Osteocyte (in vitro differentiated cells): ENCODE data around the gene WDR18. TPM values are rescaled to one million over a fixed set of nuclear protein-coding genes. Genes with fewer than 3 reads are reported as not detected.

ENCODE experiments used
- DNase-seq: peaks from one replicate; pipeline ENCODE4 v3.0.0; 2021; ENCODE audit warnings: mixed read lengths; ENCODE audit not compliant: unreplicated experiment; ENCODE audit errors: extremely low spot score
- H3K27ac Mint-ChIP-seq: one replicate; pipeline ENCODE4 v1.8.0; 2021; ENCODE audit warnings: mild to moderate bottlenecking, mixed read lengths; ENCODE audit not compliant: unreplicated experiment
- H3K27me3 Mint-ChIP-seq: one replicate; pipeline ENCODE4 v1.8.0; 2021; ENCODE audit warnings: mixed read lengths; ENCODE audit not compliant: unreplicated experiment
- H3K36me3 Mint-ChIP-seq: one replicate; pipeline ENCODE4 v1.8.0; 2021; ENCODE audit warnings: mixed read lengths; ENCODE audit not compliant: unreplicated experiment
- H3K4me1 Mint-ChIP-seq: one replicate; pipeline ENCODE4 v1.8.0; 2021; ENCODE audit warnings: mixed read lengths; ENCODE audit not compliant: unreplicated experiment
- H3K4me3 Mint-ChIP-seq: one replicate; pipeline ENCODE4 v1.8.0; 2021; ENCODE audit warnings: mild to moderate bottlenecking, moderate library complexity, mixed read lengths; ENCODE audit not compliant: unreplicated experiment
- H3K9me3 Mint-ChIP-seq: one replicate; pipeline ENCODE4 v1.8.0; 2021; ENCODE audit warnings: mixed read lengths; ENCODE audit not compliant: unreplicated experiment
- total RNA-seq: library from RNA; stranded (reverse); gene quantifications from 2 replicates; pipeline ENCODE4 v1.2.1, GENCODE V29; 2021
- TF ChIP-seq, protein P1 (sequence below): fragments of 200-600 bp; sonication (generic); IDR thresholded peaks from 2 replicates; pipeline ENCODE4 v1.5.0; 2021; ENCODE audit warnings: antibody characterized with exemption, mild to moderate bottlenecking, moderate library complexity

Gene WDR18
- total RNA-seq, 1 donor from 2014 or later = 61.2 TPM

DNA sequence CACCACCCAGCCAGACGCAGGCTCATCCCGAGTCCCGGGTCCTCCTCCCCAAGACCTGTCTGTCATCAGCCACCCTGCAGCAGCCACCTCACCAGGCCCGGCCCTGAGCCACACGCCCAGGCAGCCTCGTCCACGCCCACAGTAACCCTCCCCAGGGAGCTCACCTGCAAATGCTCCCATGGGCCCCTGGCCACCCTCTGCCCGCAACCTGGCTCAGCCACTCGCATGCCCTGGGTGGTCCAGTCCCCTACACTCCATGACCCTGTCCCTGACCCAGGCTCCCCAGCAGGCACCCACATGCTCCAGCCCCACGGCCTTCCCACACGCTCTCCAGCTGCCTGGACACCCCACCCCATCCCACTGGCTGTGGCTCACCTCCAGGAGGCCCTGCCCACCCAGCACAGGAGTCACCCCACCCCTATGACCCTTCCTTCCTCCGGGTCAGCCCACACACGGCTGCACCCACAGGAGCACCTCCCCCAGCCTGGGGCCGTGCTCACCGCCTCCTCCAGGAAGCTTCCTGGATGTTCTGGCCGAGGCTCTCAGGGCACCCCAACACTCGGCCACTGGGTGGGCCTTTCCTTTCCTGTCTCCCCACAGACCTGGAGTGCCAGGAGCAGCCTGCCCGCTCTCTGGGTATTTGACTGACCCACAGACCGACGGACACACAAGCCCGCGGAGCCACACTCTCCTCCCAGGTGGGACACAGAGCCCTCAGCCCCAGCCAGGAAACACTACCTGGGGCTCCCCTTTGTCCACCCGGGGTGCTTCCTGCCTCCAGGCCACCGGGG, 33.2 kb downstream of the WDR18 start:
- Mint-ChIP-seq H3K27me3 (no peaks in the 10 kb centered on the region), H3K4me1 (peaks cover 44% of the 10 kb centered on the region), H3K36me3 (peaks cover 2% of the 10 kb centered on the region), H3K9me3 (no peaks in the 10 kb centered on the region), H3K4me3 (peak overlapping the region; percentile 47), H3K27ac (peak overlapping the region; percentile 77)
- TF ChIP-seq, protein P1, sequence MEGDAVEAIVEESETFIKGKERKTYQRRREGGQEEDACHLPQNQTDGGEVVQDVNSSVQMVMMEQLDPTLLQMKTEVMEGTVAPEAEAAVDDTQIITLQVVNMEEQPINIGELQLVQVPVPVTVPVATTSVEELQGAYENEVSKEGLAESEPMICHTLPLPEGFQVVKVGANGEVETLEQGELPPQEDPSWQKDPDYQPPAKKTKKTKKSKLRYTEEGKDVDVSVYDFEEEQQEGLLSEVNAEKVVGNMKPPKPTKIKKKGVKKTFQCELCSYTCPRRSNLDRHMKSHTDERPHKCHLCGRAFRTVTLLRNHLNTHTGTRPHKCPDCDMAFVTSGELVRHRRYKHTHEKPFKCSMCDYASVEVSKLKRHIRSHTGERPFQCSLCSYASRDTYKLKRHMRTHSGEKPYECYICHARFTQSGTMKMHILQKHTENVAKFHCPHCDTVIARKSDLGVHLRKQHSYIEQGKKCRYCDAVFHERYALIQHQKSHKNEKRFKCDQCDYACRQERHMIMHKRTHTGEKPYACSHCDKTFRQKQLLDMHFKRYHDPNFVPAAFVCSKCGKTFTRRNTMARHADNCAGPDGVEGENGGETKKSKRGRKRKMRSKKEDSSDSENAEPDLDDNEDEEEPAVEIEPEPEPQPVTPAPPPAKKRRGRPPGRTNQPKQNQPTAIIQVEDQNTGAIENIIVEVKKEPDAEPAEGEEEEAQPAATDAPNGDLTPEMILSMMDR = no peak
- no peak for DNase-seq

DNA sequence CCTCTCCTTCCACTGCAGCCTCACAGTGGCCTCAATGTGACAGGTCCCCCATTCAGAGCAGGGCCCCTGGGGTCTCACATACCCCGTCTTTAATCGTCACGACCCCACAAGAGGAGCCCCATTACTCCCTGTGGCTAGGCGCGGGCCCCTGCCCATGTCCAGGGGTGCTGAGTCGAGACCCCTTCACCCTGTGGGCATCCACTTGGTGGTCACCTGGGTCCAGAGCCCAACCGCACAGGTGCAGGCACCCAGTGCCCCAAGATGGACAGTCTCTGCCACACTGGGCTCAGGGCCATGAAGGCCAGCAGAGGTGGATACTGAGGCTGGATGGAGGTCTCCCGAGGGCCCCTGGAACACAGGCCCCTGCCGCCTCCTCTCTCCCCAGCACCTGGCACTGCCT, 33.8 kb downstream of the WDR18 start:
- DNase-seq = no peak
- TF ChIP-seq, protein P1 = no peak
- H3K27ac Mint-ChIP-seq = peak overlapping the region; percentile 18
- H3K9me3 Mint-ChIP-seq = no peaks in the 10 kb centered on the region
- peaks cover 2% of the 10 kb centered on the region for H3K36me3 Mint-ChIP-seq
- peaks cover 44% of the 10 kb centered on the region for H3K4me1 Mint-ChIP-seq
- H3K4me3 Mint-ChIP-seq = no peak overlapping the region
- no peaks in the 10 kb centered on the region for H3K27me3 Mint-ChIP-seq

DNA sequence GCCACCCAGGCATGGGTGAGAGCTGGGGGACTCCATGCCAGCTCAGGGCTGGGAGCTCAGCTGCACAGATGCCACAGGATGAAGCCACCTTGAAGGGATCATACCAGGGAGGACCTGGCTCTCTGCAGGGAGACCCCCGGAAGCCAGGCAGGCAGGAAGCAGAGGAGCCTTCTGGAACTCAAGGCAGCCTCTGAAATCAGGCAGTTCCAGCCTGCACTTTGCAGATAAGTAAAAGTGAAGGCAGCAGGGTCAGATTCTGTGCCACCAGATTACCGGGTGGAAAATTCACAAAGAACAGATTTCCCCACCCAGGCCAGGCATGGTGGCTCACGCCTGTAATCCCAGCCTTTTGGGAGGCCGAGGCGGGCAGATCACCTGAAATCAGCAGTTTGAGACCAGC, 34.2 kb downstream of the WDR18 start:
- no peaks in the 10 kb centered on the region for H3K27me3 Mint-ChIP-seq
- H3K36me3 Mint-ChIP-seq = peaks cover 2% of the 10 kb centered on the region
- TF ChIP-seq, protein P1 = no peak
- DNase-seq = no peak
- H3K27ac Mint-ChIP-seq = peak overlapping the region; percentile 18
- no peaks in the 10 kb centered on the region for H3K9me3 Mint-ChIP-seq
- peak overlapping the region; percentile 84 for H3K4me3 Mint-ChIP-seq
- H3K4me1 Mint-ChIP-seq = peaks cover 44% of the 10 kb centered on the region

DNA sequence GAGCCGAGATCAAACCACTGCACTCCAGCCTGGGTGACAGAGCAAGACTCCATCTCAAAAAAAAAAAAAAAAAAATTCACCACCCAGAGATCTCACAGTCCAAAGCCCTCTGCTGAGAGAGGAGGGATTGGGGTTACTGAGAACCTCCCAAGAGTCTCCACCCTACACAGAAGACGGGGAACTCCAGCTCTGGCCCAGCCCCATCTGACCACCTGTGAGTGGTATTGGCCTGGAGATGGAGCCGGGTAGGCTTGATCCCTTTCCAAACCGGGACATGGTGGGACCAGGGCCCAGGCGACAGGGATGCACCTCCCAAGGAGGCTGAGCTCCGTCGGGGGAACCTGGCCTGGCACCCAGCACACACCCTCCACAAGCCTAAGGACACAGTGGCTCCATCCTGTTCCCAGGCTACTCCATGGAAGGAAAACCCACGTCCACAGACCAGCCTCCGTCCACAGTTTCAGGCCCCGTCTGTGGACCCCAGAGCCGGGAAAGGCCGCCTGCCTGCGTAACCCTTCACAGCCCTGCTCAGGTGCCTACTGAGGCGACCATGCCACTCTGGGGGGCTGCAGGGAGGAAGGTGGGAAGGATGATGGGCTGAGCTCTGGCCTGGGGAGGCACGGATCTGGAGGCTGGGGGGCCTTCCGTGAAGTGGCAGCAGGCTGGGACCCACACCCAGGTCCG, 34.9 kb downstream of the WDR18 start:
- no peaks in the 10 kb centered on the region for H3K9me3 Mint-ChIP-seq
- peak overlapping the region; percentile 18 for H3K27ac Mint-ChIP-seq
- peaks cover 2% of the 10 kb centered on the region for H3K36me3 Mint-ChIP-seq
- peak overlapping the region; percentile 84 for H3K4me3 Mint-ChIP-seq
- H3K4me1 Mint-ChIP-seq = peaks cover 44% of the 10 kb centered on the region
- TF ChIP-seq, protein P1 = no peak
- DNase-seq = no peak
- no peaks in the 10 kb centered on the region for H3K27me3 Mint-ChIP-seq

DNA sequence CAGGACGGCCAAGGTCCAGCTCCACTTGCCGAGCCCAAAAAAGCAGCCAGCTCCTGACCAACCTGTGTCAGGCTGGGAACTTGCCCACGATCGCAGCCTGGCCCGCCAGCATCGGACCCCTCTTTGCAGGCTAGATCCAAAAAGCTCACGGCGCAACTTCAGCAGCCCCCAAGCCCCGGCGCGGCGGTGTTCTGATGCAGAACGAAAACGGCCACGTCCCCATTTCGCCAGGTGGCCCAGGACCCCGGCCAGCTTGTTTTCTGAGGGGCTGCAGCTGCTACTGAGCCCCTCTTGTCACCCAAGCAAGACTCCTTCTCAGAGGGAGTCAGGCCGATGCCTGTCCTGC, 35.4 kb downstream of the WDR18 start:
- no peak for DNase-seq
- Mint-ChIP-seq H3K27ac (peak overlapping the region; percentile 80), H3K27me3 (no peaks in the 10 kb centered on the region), H3K4me3 (peak overlapping the region; percentile 84), H3K4me1 (peaks cover 44% of the 10 kb centered on the region), H3K9me3 (no peaks in the 10 kb centered on the region), H3K36me3 (no peaks in the 10 kb centered on the region)
- TF ChIP-seq, protein P1 = no peak
